Right ventricle myocardium superior (tissue), 1 donor: Measurements from ENCODE around the gene MTM1. TPM values are rescaled to one million over a fixed set of nuclear protein-coding genes. Genes with fewer than 3 reads are reported as not detected.

Experiments
- ATAC-seq: fragments of 200-7000 bp; cut with Tn5 transposase; one replicate; pipeline ENCODE4 v1.9.1; 2020; ENCODE audit warnings: mild to moderate bottlenecking; ENCODE audit not compliant: poor library complexity
- DNase-seq: peaks from one replicate; pipeline ENCODE4 v3.0.0-alpha.2; 2020
- intact Hi-C: fragments of 100-400 bp; cut with DNase I; formaldehyde crosslinking; loops from one replicate; pipeline ENCODE4 v1.11.2; 2022
- total RNA-seq: library from RNA; stranded (reverse); fragmentation: NEBNext Ultra II Directional; extraction: Animal tissue kit (Norgen Biotek cat#: 25700); gene quantifications from one replicate; pipeline ENCODE4 v1.2.1, GENCODE V29; 2021
- donor health status: DM: no; HTN: yes; CAD: no; lungs with severe emphysema.

The MTM1 gene
- total RNA-seq, 1 donor from 2014 or later: 8.7 TPM

DNA sequence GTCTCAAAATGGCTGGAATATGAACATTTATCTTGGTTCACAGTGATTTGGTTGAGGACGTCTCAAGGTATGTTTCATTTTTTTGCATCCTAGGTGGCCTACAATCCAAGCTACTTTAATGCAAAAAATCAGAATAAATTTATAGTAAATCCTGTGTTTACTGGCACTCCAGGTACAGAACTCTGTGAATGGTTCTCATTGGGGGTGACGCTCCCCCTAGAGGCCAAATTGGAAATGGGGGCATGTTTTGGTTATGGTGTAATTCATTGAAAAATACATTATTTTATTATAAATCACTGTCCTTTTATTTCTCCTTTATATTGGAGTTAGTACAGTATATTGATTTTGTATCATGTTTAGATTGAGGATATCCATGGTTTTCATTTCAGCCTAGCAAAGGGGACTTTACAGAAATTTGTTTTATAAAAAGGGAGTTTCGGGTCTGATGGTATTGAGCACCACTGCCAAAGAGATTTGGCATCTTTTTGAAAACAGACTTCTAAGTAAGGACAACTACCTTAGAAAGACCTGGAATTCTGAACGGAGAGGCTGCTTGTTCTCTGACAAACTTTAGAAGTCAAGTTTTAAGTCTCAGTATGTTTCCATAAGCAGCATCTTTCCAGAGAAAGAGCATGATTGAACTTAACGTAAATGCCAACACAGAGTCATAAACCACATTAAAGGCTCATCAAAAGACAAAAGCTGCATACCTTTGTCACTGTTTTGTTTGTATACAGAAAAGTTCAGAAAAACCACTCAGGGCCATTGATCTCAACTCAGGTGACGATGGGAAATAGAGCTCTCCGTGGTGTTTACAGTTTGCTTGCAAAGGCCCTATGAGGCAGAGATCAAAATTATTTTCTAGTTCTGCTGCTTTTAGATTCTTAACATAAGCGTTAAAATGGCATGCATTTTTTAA, 19.4 kb downstream of the MTM1 start:
- DNase-seq (no peak), ATAC-seq (no peak)
- intact Hi-C loops: no loop called here

DNA sequence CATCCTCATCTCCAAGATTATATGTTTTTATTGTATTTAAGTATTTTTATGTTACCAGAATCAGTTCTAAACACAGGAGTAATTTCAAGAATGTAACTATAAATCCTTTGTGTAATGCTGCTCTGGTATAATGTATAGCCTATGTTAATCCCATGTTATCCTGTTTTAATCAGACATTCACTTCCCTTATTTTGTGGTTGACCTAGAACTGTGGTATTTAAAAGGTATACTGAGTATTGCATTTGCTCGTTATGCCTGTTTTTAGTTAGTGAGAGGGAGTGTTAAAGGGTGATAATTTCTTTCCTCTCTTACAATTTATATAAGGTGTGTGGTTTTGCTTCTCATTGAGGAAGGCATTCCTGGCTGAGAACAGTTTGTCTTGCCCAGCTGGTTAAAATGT, 26.2 kb downstream of the MTM1 start:
- DNase-seq (no peak), ATAC-seq (no peak)
- intact Hi-C loops: no loop called here

DNA sequence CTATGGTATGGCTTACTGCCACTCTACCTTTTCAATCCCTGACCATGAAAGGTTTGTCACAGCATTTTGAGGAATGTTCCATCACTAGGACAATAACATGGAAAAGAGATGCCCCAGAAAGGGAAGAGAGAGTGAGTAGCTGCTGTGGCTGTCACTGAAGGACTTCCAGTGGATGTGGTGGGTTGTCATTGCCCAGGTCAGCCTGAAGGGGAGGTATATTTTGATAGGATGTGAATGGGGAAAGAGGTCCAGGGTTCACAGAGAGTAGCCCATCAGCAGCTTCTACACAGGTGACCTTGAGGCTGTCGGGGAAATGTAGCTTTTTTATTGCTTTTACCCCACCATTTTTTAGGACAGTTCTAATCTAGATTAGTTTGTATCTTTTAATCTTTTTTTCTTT, 30.8 kb downstream of the MTM1 start:
- intact Hi-C loops: no loop called here
- DNase-seq: no peak
- no peak for ATAC-seq

DNA sequence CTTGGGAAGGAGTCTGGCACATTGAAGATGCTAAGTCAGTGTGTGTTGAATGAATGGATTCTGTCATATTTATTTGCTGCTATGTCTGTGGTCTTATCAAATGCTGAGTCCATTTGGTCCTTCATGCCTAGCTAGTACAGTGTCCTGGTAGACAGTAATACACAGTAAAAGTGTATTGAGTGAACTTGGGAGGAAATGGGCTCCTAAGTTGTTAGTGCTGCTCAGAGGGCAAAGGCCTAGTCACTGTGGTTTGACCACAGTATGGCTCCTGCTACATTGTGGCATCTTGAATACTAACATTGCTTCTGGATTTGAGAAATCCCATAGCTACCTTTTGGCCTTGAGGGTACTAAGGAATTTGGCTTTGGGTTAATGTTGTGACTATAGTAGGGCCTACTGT, 33.9 kb downstream of the MTM1 start:
- no peak for ATAC-seq
- intact Hi-C loops: no loop called here

DNA sequence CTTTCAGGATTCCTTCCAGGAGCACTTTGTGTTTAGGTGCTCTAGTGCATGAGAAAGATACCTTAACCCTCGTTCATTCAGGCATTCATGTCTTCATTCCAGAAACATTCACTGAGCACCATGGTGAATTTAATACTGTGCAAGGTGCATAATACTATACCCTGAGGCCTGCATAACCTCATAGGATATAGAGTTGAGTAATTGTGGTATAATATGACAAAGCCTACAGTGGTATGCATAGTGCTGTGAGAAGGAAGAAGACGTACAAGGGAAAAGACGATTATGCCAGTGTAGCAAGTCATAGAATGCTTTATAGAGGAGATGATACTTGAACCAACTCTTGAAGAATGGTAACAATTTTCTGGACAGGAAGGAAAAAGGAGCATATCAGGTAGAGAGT, 34.3 kb downstream of the MTM1 start:
- DNase-seq (no peak), ATAC-seq (no peak)
- intact Hi-C loops: no loop called here

More for the DNA sequence above, 33.9 kb downstream of the MTM1 start:
- no peak for DNase-seq

DNA sequence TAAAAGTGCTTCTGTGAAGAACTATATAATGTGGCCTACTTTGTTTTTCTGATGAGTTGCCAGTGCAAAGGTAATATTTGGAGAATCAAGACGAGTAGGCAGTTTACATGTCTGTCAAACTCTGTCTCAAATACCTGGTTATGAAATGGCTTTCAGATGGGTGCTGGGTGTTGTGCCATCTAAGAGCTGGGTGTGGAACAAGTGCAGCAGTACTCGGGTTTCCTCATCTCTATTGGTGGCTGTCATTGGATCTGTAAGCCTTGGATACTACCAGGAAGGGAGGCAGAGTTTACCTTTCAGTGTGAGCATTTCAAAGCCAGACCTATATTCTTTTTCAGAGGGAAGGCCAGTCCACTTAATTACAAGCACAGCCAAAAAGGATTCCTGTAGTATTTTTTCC, 37.2 kb downstream of the MTM1 start:
- no peak for DNase-seq
- no peak for ATAC-seq
- intact Hi-C loops: no loop called here

DNA sequence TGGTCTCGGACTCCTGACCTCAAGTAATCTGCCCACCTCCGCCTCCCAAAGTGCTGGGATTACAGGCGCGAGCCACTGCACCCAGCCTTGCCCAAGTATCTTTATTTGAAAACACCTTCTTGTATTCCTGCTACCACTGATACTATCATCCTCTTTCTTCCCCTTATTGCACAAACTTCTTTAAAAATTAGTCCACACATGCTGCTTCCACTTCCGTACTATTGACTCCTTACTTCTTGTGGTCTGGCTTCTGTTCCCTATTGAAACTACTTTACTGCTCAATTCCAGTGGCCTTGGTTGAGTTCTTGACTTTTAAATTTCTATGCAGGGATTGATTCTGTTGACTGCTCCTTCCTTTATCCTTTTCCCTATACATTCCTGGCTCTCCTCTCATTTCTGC, 38.8 kb downstream of the MTM1 start:
- DNase-seq (no peak), ATAC-seq (no peak)
- intact Hi-C loops: no loop called here

DNA sequence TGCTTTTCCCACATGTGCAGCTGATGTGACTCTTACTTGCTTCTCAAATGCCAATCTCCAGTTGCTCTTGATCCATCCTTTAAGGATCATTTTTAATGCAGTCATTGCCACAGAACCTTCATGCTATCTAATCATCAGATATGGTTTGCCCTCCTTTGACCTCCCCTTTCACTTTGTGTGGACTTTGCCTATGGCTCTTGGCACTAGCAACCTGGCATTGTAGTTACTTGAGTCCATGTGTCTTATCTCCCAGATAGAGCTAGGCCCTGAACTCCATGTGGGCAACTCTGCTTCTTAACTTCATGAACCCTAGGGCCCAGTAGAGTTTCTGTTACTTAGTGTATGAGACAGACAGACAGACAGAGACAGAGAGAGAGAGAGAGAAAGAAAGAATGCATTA, 41.6 kb downstream of the MTM1 start:
- DNase-seq: no peak
- intact Hi-C loops: no loop called here
- ATAC-seq: no peak

DNA sequence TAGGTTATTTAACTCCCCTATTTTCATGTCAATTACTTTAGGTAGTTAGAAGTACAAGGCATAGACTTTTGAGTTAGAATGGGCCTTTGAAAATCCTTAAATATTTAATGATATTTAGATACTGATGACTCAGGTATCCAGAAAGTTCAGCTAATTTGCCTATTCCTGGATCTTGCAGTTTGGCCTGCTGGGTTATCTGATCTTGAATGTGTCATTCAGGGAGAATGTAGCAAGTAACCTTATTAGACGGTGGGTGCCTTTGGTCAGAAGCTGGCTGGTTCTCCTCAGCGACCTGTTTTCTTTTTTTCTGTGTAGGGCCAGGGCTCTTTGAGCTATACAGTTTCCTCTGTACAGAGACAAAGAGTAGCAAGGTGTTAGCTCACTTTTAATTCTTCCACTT, 42.0 kb downstream of the MTM1 start:
- intact Hi-C loops: no loop called here
- DNase-seq (no peak), ATAC-seq (no peak)

DNA sequence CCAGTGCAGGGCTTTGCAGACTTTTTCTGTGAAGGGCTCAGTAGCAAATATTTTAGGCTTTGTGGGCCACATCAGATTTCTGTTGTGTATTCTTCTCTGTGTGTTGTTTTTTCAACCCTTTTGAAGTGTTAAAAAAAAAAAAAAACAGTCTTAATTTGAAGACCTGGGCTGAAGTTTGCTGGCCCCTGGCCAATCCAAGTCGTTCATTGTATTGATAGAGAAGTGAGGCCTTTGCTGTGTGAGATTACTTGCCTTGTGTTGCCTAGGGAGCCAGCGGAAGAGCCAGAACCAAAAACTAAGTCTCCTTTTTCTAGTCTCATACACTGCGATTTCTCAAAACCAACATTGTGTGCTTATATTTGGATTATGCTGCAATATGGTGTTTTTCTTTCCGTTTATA, 46.9 kb downstream of the MTM1 start:
- intact Hi-C loops: no loop called here
- ATAC-seq: no peak
- DNase-seq: no peak

DNA sequence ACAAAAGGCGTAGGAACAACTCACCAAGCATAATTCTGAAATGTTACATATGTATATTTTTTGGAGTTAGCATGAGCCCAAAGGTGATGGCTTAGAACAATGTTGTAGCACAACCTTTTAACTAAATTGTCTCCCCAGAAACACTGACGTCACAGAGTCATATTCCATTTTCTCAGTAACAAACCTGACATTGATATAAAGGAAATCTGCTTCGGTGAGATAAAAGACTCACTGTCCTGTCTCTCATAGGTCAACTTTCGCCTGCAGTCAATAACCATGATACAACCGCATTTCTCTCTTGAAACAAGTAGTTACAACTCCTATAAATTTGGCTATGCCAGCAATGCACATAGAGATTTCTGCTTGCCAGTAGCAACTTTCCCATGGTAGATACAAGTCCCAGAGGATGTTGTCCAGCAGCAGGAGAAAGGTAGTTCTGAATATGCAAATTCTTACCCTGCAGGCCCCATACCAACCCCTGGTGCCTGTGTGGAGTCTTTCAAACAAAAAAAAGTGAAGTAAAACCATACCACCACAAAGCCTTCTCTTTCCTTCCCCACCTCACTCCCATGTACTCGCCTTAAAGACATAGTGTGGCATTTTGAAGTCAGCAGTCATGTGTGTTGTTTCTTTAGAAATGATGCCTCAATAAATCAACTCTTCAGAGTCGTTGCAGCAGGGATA, 47.9 kb downstream of the MTM1 start:
- intact Hi-C loops: no loop called here
- ATAC-seq (no peak), DNase-seq (no peak)

DNA sequence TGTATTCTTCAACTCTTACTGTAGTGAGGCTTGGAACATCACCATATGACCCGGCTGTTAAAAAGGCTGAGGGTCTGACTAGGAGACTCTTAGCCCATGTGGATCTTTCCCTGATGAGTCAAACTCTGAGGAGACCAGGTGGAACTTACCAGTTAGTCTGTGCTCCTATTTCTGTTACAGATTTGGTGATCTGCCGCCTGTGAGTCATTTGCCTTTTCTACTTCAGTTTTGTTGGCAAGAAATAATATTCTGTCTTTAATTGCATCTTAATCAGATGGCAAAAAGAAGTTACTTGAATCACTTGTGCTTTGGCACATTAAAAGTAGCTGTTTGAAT, 48.4 kb downstream of the MTM1 start:
- DNase-seq: no peak
- no peak for ATAC-seq
- intact Hi-C loops: no loop called here

DNA sequence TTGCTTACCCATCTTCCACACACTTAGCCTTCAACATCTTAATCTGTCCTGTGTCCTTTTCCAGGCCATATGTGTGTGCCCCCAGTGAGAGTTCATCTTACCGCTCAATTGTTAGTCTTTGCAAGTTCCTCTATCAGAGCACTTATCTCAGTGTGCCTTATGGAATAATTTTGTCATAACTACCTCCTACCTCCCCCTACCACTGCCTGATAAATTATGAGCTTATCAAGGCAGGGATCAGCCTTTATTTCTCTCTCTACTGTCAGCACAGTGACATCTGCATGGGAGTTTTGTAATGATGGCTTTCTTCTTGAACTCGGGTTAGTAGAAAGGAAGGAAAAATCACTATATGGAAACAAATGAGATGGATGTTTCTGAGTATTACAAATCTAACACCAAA, 53.2 kb downstream of the MTM1 start:
- ATAC-seq: no peak
- intact Hi-C loops: no loop called here
- DNase-seq: no peak

DNA sequence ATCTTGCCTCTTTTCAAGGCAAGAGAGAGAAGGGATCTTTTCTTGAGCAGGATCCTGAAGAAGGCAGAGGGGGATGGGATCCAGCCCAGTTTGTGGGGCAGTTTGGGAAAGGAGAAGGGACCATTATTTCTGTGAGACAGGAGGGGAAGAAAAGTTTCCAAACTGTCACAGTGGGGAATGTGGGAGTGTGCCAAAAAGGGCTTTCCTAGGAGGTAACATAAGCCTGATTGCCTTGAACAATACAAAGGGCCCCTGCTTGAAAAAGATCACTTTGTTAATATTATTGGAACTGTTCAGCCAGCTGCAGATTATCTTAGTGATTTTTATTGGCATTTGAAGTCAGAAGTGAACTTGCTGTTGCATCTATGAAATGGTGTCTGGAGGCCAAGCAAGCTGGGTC, 55.2 kb downstream of the MTM1 start:
- ATAC-seq: no peak

DNA sequence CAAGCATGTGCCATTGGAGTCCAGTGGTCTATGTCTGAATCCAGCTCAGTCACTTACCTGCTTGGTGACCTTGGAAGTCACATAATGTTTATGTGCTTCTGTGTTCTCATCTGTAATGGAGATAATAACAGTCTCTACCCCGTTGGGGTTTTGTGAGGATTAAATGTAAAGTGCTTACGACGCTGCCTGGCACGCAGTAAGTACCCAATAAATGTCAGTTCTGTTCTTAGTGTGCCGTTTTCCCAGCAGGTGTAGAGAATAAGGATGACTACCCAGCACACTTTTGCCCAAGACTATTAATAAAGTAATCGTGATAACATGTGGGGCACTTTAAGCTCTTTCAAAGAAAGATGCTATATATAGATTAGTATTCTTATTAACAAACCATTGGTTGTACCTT, 56.7 kb downstream of the MTM1 start:
- DNase-seq (no peak), ATAC-seq (no peak)
- intact Hi-C loops: no loop called here

More for the DNA sequence above, 55.2 kb downstream of the MTM1 start:
- DNase-seq: no peak
- intact Hi-C loops: no loop called here

DNA sequence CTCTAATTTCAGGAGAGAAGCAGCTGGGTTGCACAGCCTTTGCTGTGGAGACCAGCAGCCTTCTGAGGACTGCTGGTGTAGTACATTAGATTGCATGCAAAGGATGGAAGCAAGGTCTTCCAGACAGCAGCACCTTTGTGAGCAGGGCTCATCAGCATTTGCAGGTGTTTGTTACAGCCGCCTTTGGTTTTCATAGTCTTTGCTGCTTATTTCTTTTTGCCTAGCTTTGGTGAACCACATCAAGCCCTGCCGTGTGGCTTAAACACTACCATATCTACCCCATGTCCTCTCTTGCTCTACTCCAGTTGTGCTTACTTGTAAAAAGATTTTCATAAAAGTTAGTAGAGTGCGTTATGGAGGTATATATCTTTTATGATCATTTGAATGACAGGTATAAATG, 57.5 kb downstream of the MTM1 start:
- ATAC-seq (no peak), DNase-seq (no peak)
- intact Hi-C loops: no loop called here

DNA sequence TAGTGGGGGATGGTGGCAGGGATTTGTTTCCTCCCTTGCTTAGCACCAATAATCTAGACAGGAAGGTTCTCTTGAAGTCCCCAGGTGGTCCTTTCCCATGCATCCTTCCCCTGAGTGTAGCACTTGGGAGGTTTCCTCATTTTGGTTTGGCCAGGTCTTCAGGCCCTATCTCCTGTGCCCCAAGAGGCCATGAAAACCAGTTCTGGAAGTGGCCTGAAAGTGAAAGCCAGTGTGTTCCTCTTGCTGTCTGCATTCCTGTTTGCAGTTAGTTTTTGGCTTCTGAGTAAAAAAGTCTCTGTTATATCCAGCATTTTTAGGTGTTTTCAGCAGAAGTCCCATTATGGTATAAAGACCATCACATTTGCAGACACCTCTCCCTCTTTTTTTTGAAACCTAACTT, 59.5 kb downstream of the MTM1 start:
- intact Hi-C loops: no loop called here
- DNase-seq (no peak), ATAC-seq (no peak)

DNA sequence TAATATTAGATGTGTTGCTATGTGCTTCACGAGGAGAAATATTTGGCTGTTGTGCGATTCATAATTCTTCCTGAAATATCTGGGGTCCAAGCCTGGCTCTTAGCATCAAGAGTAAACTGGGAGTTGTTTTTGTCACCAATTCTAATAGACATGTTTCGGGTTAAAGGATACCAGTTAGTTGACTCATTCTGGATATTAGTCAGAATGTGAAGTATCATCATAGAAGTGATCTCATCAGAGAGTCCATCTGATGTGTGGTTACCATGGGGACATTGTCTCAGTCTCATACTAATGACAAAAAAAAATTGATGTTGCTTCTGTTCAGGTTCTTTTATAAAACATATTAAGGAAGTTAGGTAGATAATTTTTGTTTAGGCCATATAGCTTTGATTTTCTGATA, 67.5 kb downstream of the MTM1 start:
- ATAC-seq (no peak), DNase-seq (no peak)
- intact Hi-C loops: no loop called here

DNA sequence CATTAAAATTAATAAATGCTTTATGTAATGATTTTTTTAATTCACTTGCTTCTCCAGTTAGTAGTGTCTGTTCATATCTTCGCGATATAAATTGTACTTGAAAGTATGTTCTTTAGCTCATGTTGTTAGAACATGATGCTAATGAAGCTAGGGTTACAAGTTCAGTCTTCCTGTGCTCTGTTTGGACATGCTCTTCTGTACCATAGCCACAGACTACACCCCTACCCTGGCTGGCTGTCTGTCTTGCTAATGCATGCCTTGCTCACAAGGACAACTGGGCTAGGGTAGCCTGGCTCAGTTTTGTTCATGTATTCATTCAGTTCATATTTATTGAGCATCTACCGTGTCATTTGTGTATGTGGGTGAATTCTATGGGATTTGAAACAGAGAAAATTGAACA, 74.0 kb downstream of the MTM1 start:
- no peak for DNase-seq
- no peak for ATAC-seq
- intact Hi-C loops: no loop called here

DNA sequence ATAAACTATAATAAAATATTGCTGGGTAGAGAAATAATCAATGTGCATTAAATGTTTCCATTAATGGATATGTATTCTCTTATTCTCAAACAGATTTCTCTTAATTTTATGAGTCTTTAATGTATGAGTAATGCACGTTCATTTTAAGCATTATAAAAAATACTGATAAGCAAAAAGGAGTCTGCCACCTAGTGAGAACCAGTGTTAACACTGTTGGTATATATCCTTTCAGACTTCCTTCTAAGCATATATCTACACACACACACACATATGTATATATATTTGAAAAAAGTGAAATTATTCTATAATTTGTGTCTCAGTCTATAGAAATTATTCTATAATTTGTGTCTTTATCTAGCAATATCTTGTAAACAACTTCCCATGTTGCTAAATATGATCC, 74.8 kb downstream of the MTM1 start:
- ATAC-seq (no peak), DNase-seq (no peak)
- intact Hi-C loops: no loop called here

DNA sequence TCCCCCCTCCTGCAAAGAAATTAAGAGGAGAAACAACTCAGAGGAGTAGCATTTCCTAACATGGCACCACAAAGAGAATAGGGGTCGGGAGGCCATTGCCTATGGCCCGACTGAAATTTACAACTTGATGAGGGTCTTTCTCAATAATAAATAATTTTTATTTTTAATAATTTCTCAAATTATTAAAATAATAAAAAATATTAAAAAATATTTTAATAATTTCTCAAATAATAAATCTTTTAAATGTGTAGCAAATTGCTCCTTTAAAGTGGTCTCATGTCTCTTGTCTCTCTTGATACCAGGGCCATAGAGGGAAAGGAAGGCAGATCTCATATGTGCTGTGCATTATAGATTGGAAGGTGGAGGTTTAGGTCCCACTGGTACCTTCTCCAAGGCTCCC, 75.5 kb downstream of the MTM1 start:
- intact Hi-C loops: no loop called here
- no peak for ATAC-seq
- no peak for DNase-seq
